Lower leg skin (tissue), 4 donors: ENCODE measurements around the gene ATG9A. TPM values are rescaled to one million over a fixed set of nuclear protein-coding genes. Genes with fewer than 3 reads are reported as not detected.

Experiments
- DNase-seq, 2 donors: peaks; one replicate each; pipeline ENCODE4 v3.0.0-alpha.2; 2019; ENCODE audit warnings: low spot score in 2 of 2
- H3K4me3 ChIP-seq: fragments of 200-600 bp; sonication (generic); 2 replicates; pipeline ENCODE4 v1.5.1; 2017; ENCODE audit warnings: mild to moderate bottlenecking, low read depth; ENCODE audit not compliant: poor library complexity, severe bottlenecking
- POLR2A ChIP-seq, 2 donors: fragments of 450-650 bp; IDR thresholded peaks; one replicate each; pipeline ENCODE4 v1.6.1; 2016 to 2017; ENCODE audit warnings: antibody characterized with exemption in 2 of 2, mild to moderate bottlenecking in 1 of 2, moderate library complexity in 1 of 2
- WGBS, 2 donors: methylation state at CpG; one replicate each; pipeline ENCODE4 v1.1.5; 2018; 5-methylcytosine and 5-hydroxymethylcytosine counted together
- intact Hi-C: fragments of 100-400 bp; cut with DNase I; formaldehyde crosslinking; loops from one replicate; pipeline ENCODE4 v1.15.0; 2023; ENCODE audit warnings: low total_unique reads
- total RNA-seq, 4 donors: library from RNA; depleted of rRNA; stranded (reverse); fragments of >200 nt; gene quantifications; one replicate each; pipeline ENCODE4 v1.1.0, GENCODE V29; 2016
- TF ChIP-seq, protein P1 (sequence below), 3 donors: fragments of 450-650 bp; IDR thresholded peaks; one replicate each; pipeline ENCODE4 v1.5.1; 2016; ENCODE audit warnings: antibody characterized with exemption in 3 of 3, mild to moderate bottlenecking in 3 of 3, moderate library complexity in 2 of 3

The ATG9A gene
- total RNA-seq, 4 donors from 2014 or later = 57.6 to 92.8 (median 61.9) TPM

DNA sequence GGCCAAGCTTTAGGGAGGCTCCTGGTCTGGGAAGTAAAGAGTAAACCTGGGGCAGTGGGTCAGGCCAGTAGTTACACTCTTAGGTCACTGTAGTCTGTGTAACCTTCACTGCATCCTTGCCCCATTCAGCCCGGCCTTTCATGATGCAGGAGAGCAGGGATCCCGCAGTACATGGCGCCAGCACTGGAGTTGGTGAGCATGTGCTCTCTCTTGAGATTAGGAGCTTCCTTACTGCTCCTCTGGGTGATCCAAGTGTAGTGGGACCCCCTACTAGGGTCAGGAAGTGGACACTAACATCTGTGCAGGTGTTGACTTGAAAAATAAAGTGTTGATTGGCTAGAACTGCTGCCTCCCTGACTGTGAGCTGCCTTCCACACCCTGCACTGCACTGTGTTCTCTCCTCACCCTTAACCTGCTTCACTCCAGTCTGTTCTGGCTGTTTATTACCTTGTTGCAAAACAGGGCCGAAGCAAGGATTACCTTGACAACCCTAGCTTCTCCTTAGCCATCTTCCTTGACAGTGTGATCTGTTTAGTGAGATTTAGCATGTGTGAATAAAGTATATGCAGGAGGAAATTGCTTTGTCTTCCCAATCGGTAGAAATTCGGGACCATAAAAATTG lies 46.2 kb downstream of the ATG9A start:
- peak in 1 of 2 donors; percentile 76 for DNase-seq
- 90 to 92% methylated on average over 6 of the region's 6 CpGs for WGBS, 2 donors
- H3K4me3 ChIP-seq = no peak overlapping the region
- intact Hi-C loops = no loop called here
- no peak for TF ChIP-seq POLR2A (IDR thresholded peaks at IDR 0.05)
- TF ChIP-seq, protein P1, sequence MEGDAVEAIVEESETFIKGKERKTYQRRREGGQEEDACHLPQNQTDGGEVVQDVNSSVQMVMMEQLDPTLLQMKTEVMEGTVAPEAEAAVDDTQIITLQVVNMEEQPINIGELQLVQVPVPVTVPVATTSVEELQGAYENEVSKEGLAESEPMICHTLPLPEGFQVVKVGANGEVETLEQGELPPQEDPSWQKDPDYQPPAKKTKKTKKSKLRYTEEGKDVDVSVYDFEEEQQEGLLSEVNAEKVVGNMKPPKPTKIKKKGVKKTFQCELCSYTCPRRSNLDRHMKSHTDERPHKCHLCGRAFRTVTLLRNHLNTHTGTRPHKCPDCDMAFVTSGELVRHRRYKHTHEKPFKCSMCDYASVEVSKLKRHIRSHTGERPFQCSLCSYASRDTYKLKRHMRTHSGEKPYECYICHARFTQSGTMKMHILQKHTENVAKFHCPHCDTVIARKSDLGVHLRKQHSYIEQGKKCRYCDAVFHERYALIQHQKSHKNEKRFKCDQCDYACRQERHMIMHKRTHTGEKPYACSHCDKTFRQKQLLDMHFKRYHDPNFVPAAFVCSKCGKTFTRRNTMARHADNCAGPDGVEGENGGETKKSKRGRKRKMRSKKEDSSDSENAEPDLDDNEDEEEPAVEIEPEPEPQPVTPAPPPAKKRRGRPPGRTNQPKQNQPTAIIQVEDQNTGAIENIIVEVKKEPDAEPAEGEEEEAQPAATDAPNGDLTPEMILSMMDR (IDR thresholded peaks at IDR 0.05) = no peak

DNA sequence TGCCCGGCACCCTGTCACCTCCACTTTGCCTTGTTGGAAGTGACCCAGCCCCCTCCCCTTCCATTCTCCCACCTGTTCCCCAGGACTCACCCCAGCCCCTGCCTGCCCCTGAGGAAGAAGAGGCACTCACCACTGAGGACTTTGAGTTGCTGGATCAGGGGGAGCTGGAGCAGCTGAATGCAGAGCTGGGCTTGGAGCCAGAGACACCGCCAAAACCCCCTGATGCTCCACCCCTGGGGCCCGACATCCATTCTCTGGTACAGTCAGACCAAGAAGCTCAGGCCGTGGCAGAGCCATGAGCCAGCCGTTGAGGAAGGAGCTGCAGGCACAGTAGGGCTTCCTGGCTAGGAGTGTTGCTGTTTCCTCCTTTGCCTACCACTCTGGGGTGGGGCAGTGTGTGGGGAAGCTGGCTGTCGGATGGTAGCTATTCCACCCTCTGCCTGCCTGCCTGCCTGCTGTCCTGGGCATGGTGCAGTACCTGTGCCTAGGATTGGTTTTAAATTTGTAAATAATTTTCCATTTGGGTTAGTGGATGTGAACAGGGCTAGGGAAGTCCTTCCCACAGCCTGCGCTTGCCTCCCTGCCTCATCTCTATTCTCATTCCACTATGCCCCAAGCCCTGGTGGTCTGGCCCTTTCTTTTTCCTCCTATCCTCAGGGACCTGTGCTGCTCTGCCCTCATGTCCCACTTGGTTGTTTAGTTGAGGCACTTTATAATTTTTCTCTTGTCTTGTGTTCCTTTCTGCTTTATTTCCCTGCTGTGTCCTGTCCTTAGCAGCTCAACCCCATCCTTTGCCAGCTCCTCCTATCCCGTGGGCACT lies 46.9 kb downstream of the ATG9A start:
- TF ChIP-seq, protein P1 (IDR thresholded peaks at IDR 0.05) = no peak
- TF ChIP-seq POLR2A (IDR thresholded peaks at IDR 0.05) = no peak
- peak in 1 of 2 donors; percentile 78 for DNase-seq
- intact Hi-C loops = no loop called here
- 55 to 56% methylated on average over 7 to 8 of the region's 8 CpGs for WGBS, 2 donors
- no peak overlapping the region for H3K4me3 ChIP-seq

DNA sequence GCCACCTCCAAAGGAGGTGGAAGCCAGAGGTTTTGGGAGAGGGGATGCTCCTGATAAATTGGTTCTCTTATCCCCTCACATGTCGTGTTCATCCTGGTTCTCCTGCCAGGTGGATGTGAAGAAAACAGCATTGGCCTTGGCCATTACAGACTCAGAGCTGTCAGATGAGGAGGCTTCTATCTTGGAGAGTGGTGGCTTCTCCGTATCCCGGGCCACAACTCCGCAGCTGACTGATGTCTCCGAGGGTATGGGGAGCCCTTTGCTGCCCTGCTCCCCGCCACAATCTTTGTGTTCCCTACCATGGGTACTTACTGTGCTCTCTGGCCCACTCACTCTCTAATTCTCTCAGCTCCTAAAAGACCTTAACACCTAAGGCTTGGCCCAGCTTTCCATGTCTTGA lies 47.9 kb downstream of the ATG9A start:
- DNase-seq = peak in 1 of 2 donors; percentile 58
- intact Hi-C loops = no loop called here
- no peak overlapping the region for H3K4me3 ChIP-seq
- WGBS, 2 donors = 93 to 96% methylated on average over 6 of the region's 6 CpGs
- TF ChIP-seq, protein P1 (IDR thresholded peaks at IDR 0.05) = no peak
- no peak for TF ChIP-seq POLR2A (IDR thresholded peaks at IDR 0.05)

DNA sequence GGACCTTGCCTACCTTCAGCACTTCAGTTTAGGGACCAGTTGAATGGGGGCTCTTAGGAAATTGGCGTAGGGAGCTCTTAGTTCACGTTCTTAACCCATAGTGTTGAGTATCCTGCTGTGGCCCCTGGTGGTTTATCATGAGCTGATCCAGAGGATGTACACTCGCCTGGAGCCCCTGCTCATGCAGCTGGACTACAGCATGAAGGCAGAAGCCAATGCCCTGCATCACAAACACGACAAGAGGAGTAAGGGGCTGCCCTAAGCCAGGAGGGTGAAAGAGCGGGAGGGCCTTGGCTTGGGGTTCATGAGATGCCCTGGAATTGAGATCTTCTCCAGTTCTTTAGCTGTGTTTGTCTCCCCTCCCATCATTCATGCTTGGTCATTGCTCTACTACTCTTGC lies 48.5 kb downstream of the ATG9A start:
- H3K4me3 ChIP-seq = no peak overlapping the region
- DNase-seq = peak in 1 of 2 donors; percentile 54
- 86 to 91% methylated on average over 5 of the region's 5 CpGs for WGBS, 2 donors
- intact Hi-C loops = no loop called here
- TF ChIP-seq, protein P1 (IDR thresholded peaks at IDR 0.05) = no peak
- TF ChIP-seq POLR2A (IDR thresholded peaks at IDR 0.05) = no peak

DNA sequence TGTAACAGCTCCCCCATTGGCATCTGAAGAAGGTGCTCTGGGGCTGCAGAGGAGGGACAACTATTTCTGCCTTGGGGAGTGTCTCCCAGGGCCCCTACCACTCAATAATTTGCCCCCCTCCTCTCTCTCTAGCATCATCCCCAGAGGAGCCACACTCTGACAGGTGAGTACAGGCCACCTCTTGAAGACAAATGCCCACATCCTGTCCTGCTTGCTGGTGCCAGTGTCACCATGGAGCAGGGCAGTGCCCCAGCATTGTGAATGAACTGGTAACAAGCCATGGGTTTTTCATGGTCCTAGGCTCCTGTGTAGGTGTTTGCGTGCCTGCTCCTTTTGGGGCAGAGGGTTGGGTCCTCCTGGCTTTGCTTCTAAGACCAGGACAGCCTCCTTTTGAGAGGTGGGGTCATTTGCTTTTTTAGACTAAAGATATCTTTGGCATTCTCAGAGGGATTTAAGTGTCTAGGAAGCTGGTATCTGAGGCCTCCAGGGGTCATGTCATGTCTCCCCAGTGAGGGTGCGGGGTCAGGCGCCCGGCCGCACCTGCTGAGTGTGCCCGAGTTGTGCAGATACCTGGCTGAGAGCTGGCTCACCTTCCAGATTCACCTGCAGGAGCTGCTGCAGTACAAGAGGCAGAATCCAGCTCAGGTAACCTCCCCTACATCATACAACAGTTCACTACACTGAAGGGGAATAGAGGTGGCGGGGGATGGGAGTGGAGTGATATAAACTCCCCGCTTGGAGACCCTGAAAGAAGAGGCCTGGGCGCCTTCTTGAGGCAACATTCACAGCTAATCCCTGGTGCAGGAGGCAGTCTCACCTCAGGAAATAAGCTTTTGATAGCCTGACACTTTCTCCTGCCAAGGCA lies 49.6 kb downstream of the ATG9A start:
- intact Hi-C loops = no loop called here
- DNase-seq = peak in 1 of 2 donors; percentile 83
- no peak overlapping the region for H3K4me3 ChIP-seq
- WGBS, 2 donors = 91 to 97% methylated on average over 9 of the region's 9 CpGs
- TF ChIP-seq, protein P1 (IDR thresholded peaks at IDR 0.05) = no peak
